Neural crest cell (in vitro differentiated cells): ENCODE results near the gene CATSPERB. TPM values are rescaled to one million over a fixed set of nuclear protein-coding genes. Genes with fewer than 3 reads are reported as not detected.
"Not testable (repeated sequence)": the region's sequence is repeated elsewhere in the genome, so short reads cannot be mapped to it uniquely, and the experiment has no call there.

Experiments
- DNase-seq: peaks from one replicate; pipeline ENCODE4 v3.0.0; 2021; ENCODE audit warnings: low read depth, mixed read lengths, low spot score
- H3K27ac Mint-ChIP-seq: one replicate; pipeline ENCODE4 v1.8.0; 2021; ENCODE audit warnings: mild to moderate bottlenecking, mixed read lengths; ENCODE audit not compliant: unreplicated experiment
- H3K27me3 Mint-ChIP-seq: 2 replicates; pipeline ENCODE4 v1.8.0; 2021; ENCODE audit warnings: low read depth, mild to moderate bottlenecking, mixed read lengths
- H3K36me3 Mint-ChIP-seq: 2 replicates; pipeline ENCODE4 v1.8.0; 2021; ENCODE audit warnings: low read depth, mild to moderate bottlenecking, mixed read lengths
- H3K4me1 Mint-ChIP-seq: 2 replicates; pipeline ENCODE4 v1.8.0; 2021; ENCODE audit warnings: mixed read lengths
- H3K4me3 Mint-ChIP-seq: one replicate; pipeline ENCODE4 v1.8.0; 2021; ENCODE audit warnings: mild to moderate bottlenecking, mixed read lengths
- H3K9me3 Mint-ChIP-seq: 2 replicates; pipeline ENCODE4 v1.8.0; 2021; ENCODE audit warnings: mixed read lengths
- CTCF ChIP-seq: fragments of 200-600 bp; sonication (generic); conservative IDR thresholded peaks from 2 replicates; pipeline ENCODE4 v1.5.0; 2021; ENCODE audit warnings: antibody characterized with exemption, mild to moderate bottlenecking
- total RNA-seq: library from RNA; stranded (reverse); gene quantifications from 2 replicates; pipeline ENCODE4 v1.2.1, GENCODE V29; 2021

CATSPERB gene
- total RNA-seq, 1 donor from 2014 or later = not detected

- Mint-ChIP-seq H3K9me3 (peaks cover 12% of the 10 kb centered on the region), H3K27ac (no peak overlapping the region), H3K27me3 (peaks cover 7% of the 10 kb centered on the region), H3K4me1 (no peaks in the 10 kb centered on the region), H3K4me3 (no peak overlapping the region), H3K36me3 (peaks cover 7% of the 10 kb centered on the region)
- no peak for TF ChIP-seq CTCF
- no peak for DNase-seq
Observed at GRCh38 chr14:91545946-91546716, 185.8 kb downstream of the CATSPERB start.

GRCh38 chr14:91545204-91545603 is 186.7 kb downstream of the CATSPERB start:
- H3K27me3 Mint-ChIP-seq = peaks cover 12% of the 10 kb centered on the region
- no peak overlapping the region for H3K27ac Mint-ChIP-seq
- H3K4me3 Mint-ChIP-seq = no peak overlapping the region
- no peak for TF ChIP-seq CTCF
- H3K4me1 Mint-ChIP-seq = no peaks in the 10 kb centered on the region
- H3K36me3 Mint-ChIP-seq = peaks cover 13% of the 10 kb centered on the region
- no peak for DNase-seq
- peaks cover 19% of the 10 kb centered on the region for H3K9me3 Mint-ChIP-seq

- H3K4me1 Mint-ChIP-seq = no peaks in the 10 kb centered on the region
- peaks cover 26% of the 10 kb centered on the region for H3K27me3 Mint-ChIP-seq
- peaks cover 8% of the 10 kb centered on the region for H3K36me3 Mint-ChIP-seq
- no peak overlapping the region for H3K4me3 Mint-ChIP-seq
- H3K27ac Mint-ChIP-seq = no peak overlapping the region
- no peak for TF ChIP-seq CTCF
- no peak for DNase-seq
- H3K9me3 Mint-ChIP-seq = peaks cover 8% of the 10 kb centered on the region
Observed at GRCh38 chr14:91536327-91536726, 195.6 kb downstream of the CATSPERB start.

- not testable (repeated sequence) for H3K4me3 Mint-ChIP-seq, H3K4me1 Mint-ChIP-seq, H3K9me3 Mint-ChIP-seq, H3K36me3 Mint-ChIP-seq, H3K27ac Mint-ChIP-seq, DNase-seq
- peaks cover 22% of the 10 kb centered on the region for H3K27me3 Mint-ChIP-seq
Observed at GRCh38 chr14:91534059-91534458, 197.8 kb downstream of the CATSPERB start.

- no peaks in the 10 kb centered on the region for H3K4me1 Mint-ChIP-seq
- H3K9me3 Mint-ChIP-seq = no peaks in the 10 kb centered on the region
- no peak for TF ChIP-seq CTCF
- no peak overlapping the region for H3K27ac Mint-ChIP-seq
- H3K4me3 Mint-ChIP-seq = no peak overlapping the region
- peaks cover 22% of the 10 kb centered on the region for H3K27me3 Mint-ChIP-seq
- no peaks in the 10 kb centered on the region for H3K36me3 Mint-ChIP-seq
- no peak for DNase-seq
Observed at GRCh38 chr14:91533623-91534022, 198.3 kb downstream of the CATSPERB start.

Other genes starting within 250 kb of the CATSPERB start
- gene PPP4R3A, start 221.8 kb downstream of the CATSPERB start, total RNA-seq = 111 TPM in 2 replicates
- 0.09 TPM in 1 of 2 replicates, not detected in the other for gene TC2N, start 135.4 kb upstream of the CATSPERB start, total RNA-seq
- 0.61 and 1.0 TPM in 2 replicates for gene FBLN5, start 215.6 kb upstream of the CATSPERB start, total RNA-seq